ENCODE data around the gene GDF11. TPM values are rescaled to one million over a fixed set of nuclear protein-coding genes. Genes with fewer than 3 reads are reported as not detected.

GDF11 gene
- total and polyA plus RNA-seq, 2 of the 8 experiments (the other 6 are each of a cell fraction or from before 2014, with no cell fraction given): 12.1 to 15.1 TPM

GRCh38 chr12:55729819-55730818, 12.8 kb upstream of the GDF11 start (continued):
- no peak for TF ChIP-seq CHD7 (IDR thresholded peaks at IDR 0.05; ENCODE audit: insufficient replicate concordance, low read length)
- no peak for TF ChIP-seq KDM1A (IDR thresholded peaks at IDR 0.05; ENCODE audit: borderline replicate concordance, low read length)
- no peak for TF ChIP-seq BRCA1 (IDR thresholded peaks at IDR 0.05; ENCODE audit: low read depth, low read length)
- TF ChIP-seq RFX5 (IDR thresholded peaks at IDR 0.05; ENCODE audit: borderline replicate concordance, low read depth, low read length): no peak
- no peak for TF ChIP-seq RXRA (IDR thresholded peaks at IDR 0.05; ENCODE audit: insufficient read depth, low read depth, low read length)
- TF ChIP-seq JUND (IDR thresholded peaks at IDR 0.05; ENCODE audit: low read length): no peak
- TF ChIP-seq KDM4A (IDR thresholded peaks at IDR 0.05; ENCODE audit: low read depth, low read length, severe bottlenecking): no peak
- no peak for TF ChIP-seq TAF7 (optimal IDR thresholded peaks at IDR 0.05; ENCODE audit: borderline replicate concordance, low read depth, low read length)
- no peak for TF ChIP-seq POU5F1 (IDR thresholded peaks at IDR 0.05; ENCODE audit: low read depth, low read length)

Data from H1 (cell line).